OCI-LY7 (cell line): Measurements from ENCODE around the gene PLPP1. TPM values are rescaled to one million over a fixed set of nuclear protein-coding genes. Genes with fewer than 3 reads are reported as not detected.

ENCODE experiments used
- BruUV-seq: library from RNA; stranded (reverse); fragments of 400-500 nt; replicated peaks from 2 replicates; lab custom pipeline; 2021; lab: Mats Ljungman, UMichigan
- CTCF ChIA-PET: fragments of 300-600 bp; sonication (Branson Sonifier 250); formaldehyde crosslinking; loops from one replicate; lab custom pipeline; 2022; ENCODE audit warnings: antibody characterized with exemption; ENCODE audit not compliant: unreplicated experiment; lab: Charles Lee
- POLR2A ChIA-PET: fragments of 300-600 bp; sonication (Branson Sonifier 250); formaldehyde crosslinking; loops from one replicate; lab custom pipeline; 2022; ENCODE audit warnings: antibody characterized with exemption; lab: Charles Lee
- DNase-seq: peaks from one replicate; pipeline ENCODE4 v3.0.0-alpha.2; 2015; ENCODE audit warnings: low spot score
- H2AFZ ChIP-seq: fragments of 200-600 bp; sonication (generic), shearing (Covaris generic); 2 replicates; pipeline ENCODE4 v1.6.1; 2014; ENCODE audit warnings: mild to moderate bottlenecking, antibody characterized with exemption, low read length, moderate library complexity
- H3K27ac ChIP-seq: fragments of 200-600 bp; sonication (generic); 2 replicates; pipeline ENCODE4 v1.5.1; 2014; ENCODE audit warnings: mixed run types, low read depth, mild to moderate bottlenecking, moderate library complexity, low read length, inconsistent platforms; ENCODE audit not compliant: poor library complexity, severe bottlenecking
- H3K36me3 ChIP-seq: fragments of 200-600 bp; sonication (generic); 2 replicates; pipeline ENCODE4 v1.6.1; 2014; ENCODE audit warnings: mild to moderate bottlenecking, antibody characterized with exemption, low read length, moderate library complexity, mixed read lengths; ENCODE audit not compliant: insufficient read depth
- H3K4me1 ChIP-seq: fragments of 200-600 bp; sonication (generic); 2 replicates; pipeline ENCODE4 v1.5.1; 2014; ENCODE audit warnings: mild to moderate bottlenecking, low read length; ENCODE audit not compliant: insufficient read depth, poor library complexity, severe bottlenecking
- H3K4me2 ChIP-seq: fragments of 200-600 bp; sonication (generic); 2 replicates; pipeline ENCODE4 v1.6.1; 2014; ENCODE audit warnings: mild to moderate bottlenecking, low read length
- H3K4me3 ChIP-seq: fragments of 200-600 bp; sonication (generic); 2 replicates; pipeline ENCODE4 v1.5.1; 2014; ENCODE audit warnings: mild to moderate bottlenecking, low read depth, low read length; ENCODE audit not compliant: poor library complexity, severe bottlenecking
- H3K79me2 ChIP-seq: fragments of 200-600 bp; sonication (generic); 2 replicates; pipeline ENCODE4 v1.6.1; 2016; ENCODE audit warnings: low read depth, mild to moderate bottlenecking, low read length, moderate library complexity, mixed read lengths; ENCODE audit not compliant: insufficient read depth
- H3K9me2 ChIP-seq: fragments of 200-600 bp; sonication (generic); 2 replicates; pipeline ENCODE4 v1.6.1; 2016; ENCODE audit warnings: mild to moderate bottlenecking, low read length, mixed read lengths; ENCODE audit not compliant: insufficient read depth
- H3K9me3 ChIP-seq: fragments of 200-600 bp; sonication (generic); 2 replicates; pipeline ENCODE4 v1.6.1; 2014; ENCODE audit warnings: mild to moderate bottlenecking, mixed run types, low read length, mixed read lengths
- H4K20me1 ChIP-seq: fragments of 200-600 bp; sonication (generic); 2 replicates; pipeline ENCODE4 v1.6.1; 2014; ENCODE audit warnings: mild to moderate bottlenecking, antibody characterized with exemption, low read length, moderate library complexity, mixed read lengths; ENCODE audit not compliant: insufficient read depth
- EZH2phosphoT487 ChIP-seq: fragments of 200-600 bp; sonication (generic); IDR thresholded peaks from 2 replicates; pipeline ENCODE4 v1.6.1; 2018; ENCODE audit warnings: low read depth, borderline replicate concordance, mild to moderate bottlenecking, mixed run types, antibody characterized with exemption, low read length, moderate library complexity, mixed read lengths
- intact Hi-C: fragments of 100-400 bp; cut with micrococcal nuclease; formaldehyde crosslinking; loops from one replicate; pipeline ENCODE4 v1.10.0; 2022; ENCODE audit not compliant: unreplicated experiment
- total RNA-seq, 2 experiments: library from RNA; depleted of rRNA in 1 of 2; stranded (reverse); fragments of >200 nt in 1 of 2; shearing (Covaris generic) in 1 of 2; gene quantifications; 2 replicates each; pipeline ENCODE4 v1.2.3, GENCODE V29; 2014 to 2022
- TF ChIP-seq, protein P1 (sequence below): fragments of 200-600 bp; sonication (generic); conservative IDR thresholded peaks from 2 replicates; pipeline ENCODE4 v1.5.1; 2014; ENCODE audit warnings: mild to moderate bottlenecking, antibody characterized with exemption, low read length, moderate library complexity, mixed read lengths

The PLPP1 gene
- total RNA-seq, 2 experiments from 2014 or later: 2.3 to 6.8 TPM

DNA sequence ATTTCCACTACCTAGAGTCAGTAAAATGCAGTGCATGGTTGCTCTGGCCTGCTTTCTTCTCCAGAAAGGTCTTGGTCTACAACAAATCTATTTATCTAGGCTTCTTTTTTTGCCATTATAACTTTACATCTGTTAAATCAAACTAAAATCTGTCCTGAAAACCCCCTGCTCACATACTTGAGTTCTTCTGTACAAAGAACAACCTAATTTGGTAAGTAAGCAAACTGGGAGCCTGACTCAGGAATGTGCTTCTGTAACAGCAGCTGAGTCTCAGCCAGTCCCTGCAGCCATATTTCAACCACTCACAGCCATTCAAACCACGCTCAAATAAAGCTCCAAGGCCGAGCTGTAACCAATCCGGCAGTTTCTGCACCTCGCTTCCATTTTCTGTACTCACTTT is 95.8 kb downstream of the PLPP1 start:
- H3K9me3 ChIP-seq: no peaks in the 10 kb centered on the region
- BruUV-seq: no TSS peak
- no peak overlapping the region for H3K27ac ChIP-seq
- POLR2A ChIA-PET: interaction anchor here (1.8 kb wide), 1 partner anchor 11 kb away, joined by 7 read pairs; no protein-coding TSS in a partner anchor
- H3K4me1 ChIP-seq: no peaks in the 10 kb centered on the region
- intact Hi-C loops: no loop called here
- H4K20me1 ChIP-seq: no peaks in the 10 kb centered on the region
- no peak overlapping the region for H2AFZ ChIP-seq
- no peak for DNase-seq
- CTCF ChIA-PET: no interaction called here
- no peak overlapping the region for H3K4me2 ChIP-seq
- H3K4me3 ChIP-seq: no peak overlapping the region
- H3K79me2 ChIP-seq: no peaks in the 10 kb centered on the region
- TF ChIP-seq, protein P1, sequence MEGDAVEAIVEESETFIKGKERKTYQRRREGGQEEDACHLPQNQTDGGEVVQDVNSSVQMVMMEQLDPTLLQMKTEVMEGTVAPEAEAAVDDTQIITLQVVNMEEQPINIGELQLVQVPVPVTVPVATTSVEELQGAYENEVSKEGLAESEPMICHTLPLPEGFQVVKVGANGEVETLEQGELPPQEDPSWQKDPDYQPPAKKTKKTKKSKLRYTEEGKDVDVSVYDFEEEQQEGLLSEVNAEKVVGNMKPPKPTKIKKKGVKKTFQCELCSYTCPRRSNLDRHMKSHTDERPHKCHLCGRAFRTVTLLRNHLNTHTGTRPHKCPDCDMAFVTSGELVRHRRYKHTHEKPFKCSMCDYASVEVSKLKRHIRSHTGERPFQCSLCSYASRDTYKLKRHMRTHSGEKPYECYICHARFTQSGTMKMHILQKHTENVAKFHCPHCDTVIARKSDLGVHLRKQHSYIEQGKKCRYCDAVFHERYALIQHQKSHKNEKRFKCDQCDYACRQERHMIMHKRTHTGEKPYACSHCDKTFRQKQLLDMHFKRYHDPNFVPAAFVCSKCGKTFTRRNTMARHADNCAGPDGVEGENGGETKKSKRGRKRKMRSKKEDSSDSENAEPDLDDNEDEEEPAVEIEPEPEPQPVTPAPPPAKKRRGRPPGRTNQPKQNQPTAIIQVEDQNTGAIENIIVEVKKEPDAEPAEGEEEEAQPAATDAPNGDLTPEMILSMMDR: no peak
- TF ChIP-seq EZH2phosphoT487: no peak
- no peaks in the 10 kb centered on the region for H3K9me2 ChIP-seq
- H3K36me3 ChIP-seq: no peaks in the 10 kb centered on the region

DNA sequence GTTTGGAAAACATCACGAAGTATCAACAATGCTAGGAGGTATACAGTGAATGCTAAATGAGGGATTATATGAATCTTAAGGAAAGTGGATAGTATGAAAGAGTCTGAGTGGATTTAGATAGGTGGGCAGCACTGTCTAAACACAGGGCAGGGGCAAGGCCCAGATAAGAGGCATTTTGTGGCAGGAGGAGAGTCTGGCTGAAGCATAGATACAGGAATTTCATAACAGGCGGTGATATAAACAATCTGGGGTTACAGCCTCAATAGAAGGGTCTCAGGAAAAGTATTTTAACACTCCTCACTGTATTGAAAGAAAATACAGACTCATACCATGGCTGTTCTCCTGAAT is 96.9 kb downstream of the PLPP1 start:
- Histone ChIP-seq H3K9me2 (no peaks in the 10 kb centered on the region), H3K4me3 (no peak overlapping the region), H3K4me2 (no peak overlapping the region), H3K36me3 (no peaks in the 10 kb centered on the region), H3K27ac (no peak overlapping the region), H4K20me1 (no peaks in the 10 kb centered on the region), H3K4me1 (no peaks in the 10 kb centered on the region), H2AFZ (no peak overlapping the region), H3K79me2 (no peaks in the 10 kb centered on the region), H3K9me3 (no peaks in the 10 kb centered on the region)
- no TSS peak for BruUV-seq
- DNase-seq: no peak
- TF ChIP-seq, protein P1: no peak
- TF ChIP-seq EZH2phosphoT487: no peak
- ChIA-PET POLR2A (no interaction called here), CTCF (no interaction called here)
- intact Hi-C loops: no loop called here

DNA sequence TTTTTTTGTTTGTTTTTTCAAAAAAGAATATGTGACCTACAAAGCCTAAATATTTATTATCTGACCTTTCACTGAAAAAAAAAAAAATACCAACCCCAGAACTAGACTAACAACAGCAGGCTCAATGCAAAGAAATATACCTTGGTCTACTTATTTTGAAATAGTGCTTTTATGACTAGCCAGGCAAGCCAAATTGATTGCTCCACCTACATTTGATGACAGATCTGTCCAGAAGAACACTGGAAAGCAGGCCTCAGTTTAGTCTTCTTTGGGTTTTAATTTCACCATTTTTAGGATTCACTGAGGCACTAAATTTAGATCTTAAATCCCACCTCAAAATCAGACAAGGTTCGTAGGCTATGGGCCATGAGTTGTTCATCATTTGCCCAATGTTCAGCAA is 97.3 kb downstream of the PLPP1 start:
- no peaks in the 10 kb centered on the region for H4K20me1 ChIP-seq
- H3K36me3 ChIP-seq: no peaks in the 10 kb centered on the region
- no peaks in the 10 kb centered on the region for H3K9me3 ChIP-seq
- H3K9me2 ChIP-seq: no peaks in the 10 kb centered on the region
- intact Hi-C loops: no loop called here
- H3K4me3 ChIP-seq: no peak overlapping the region
- CTCF ChIA-PET: no interaction called here
- BruUV-seq: no TSS peak
- DNase-seq: no peak
- H3K27ac ChIP-seq: no peak overlapping the region
- POLR2A ChIA-PET: no interaction called here
- no peaks in the 10 kb centered on the region for H3K79me2 ChIP-seq
- TF ChIP-seq EZH2phosphoT487: no peak
- TF ChIP-seq, protein P1: no peak
- H3K4me1 ChIP-seq: no peaks in the 10 kb centered on the region
- H2AFZ ChIP-seq: no peak overlapping the region
- H3K4me2 ChIP-seq: no peak overlapping the region
